OCI-LY1 (cell line): Measurements from ENCODE around the gene CXCL5.

Experiments used
- CTCF ChIP-seq: fragments of 200-600 bp; sonication (generic), shearing (Covaris generic); IDR thresholded peaks from 2 replicates; pipeline ENCODE4 v1.5.1; 2017; ENCODE audit warnings: mild to moderate bottlenecking, antibody characterized with exemption, low read length, moderate library complexity, mixed read lengths
- EZH2 ChIP-seq: fragments of 200-600 bp; sonication (generic), shearing (Covaris generic); IDR thresholded peaks from 2 replicates; pipeline ENCODE4 v1.8.0; 2017; ENCODE audit warnings: borderline replicate concordance, mixed run types, mild to moderate bottlenecking, antibody characterized with exemption, low read length, moderate library complexity, mixed read lengths

- TF ChIP-seq CTCF, result no peak
- TF ChIP-seq EZH2, result no peak
Measured at GRCh38 chr4:73979407-73979957, 19.0 kb downstream of the CXCL5 start.
